BLaER1 (cell line): ENCODE measurements around the gene NEO1.

Experiments
- H3K27ac ChIP-seq: shearing (Covaris generic); formaldehyde crosslinking; 2 replicates; pipeline ENCODE4 v1.8.1; 2022
- H3K27me3 ChIP-seq: shearing (Covaris generic); formaldehyde crosslinking; 2 replicates; pipeline ENCODE4 v1.8.1; 2022
- H3K36me3 ChIP-seq: shearing (Covaris generic); formaldehyde crosslinking; 2 replicates; pipeline ENCODE4 v1.8.1; 2022
- H3K4me1 ChIP-seq: shearing (Covaris generic); formaldehyde crosslinking; 2 replicates; pipeline ENCODE4 v1.8.1; 2022
- H3K4me2 ChIP-seq: shearing (Covaris generic); formaldehyde crosslinking; 2 replicates; pipeline ENCODE4 v1.8.1; 2022
- H3K4me3 ChIP-seq: shearing (Covaris generic); formaldehyde crosslinking; 2 replicates; pipeline ENCODE4 v1.8.1; 2022
- H3K9ac ChIP-seq: shearing (Covaris generic); formaldehyde crosslinking; 2 replicates; pipeline ENCODE4 v1.8.1; 2022
- H3K9me3 ChIP-seq: shearing (Covaris generic); formaldehyde crosslinking; 2 replicates; pipeline ENCODE4 v1.8.1; 2022
- H4K20me1 ChIP-seq: shearing (Covaris generic); formaldehyde crosslinking; 2 replicates; pipeline ENCODE4 v1.8.1; 2022
- Cebpa-rat ChIP-seq: shearing (Covaris generic); IDR thresholded peaks from 2 replicates; pipeline ENCODE4 v1.8.1; 2022

The NEO1 gene

GRCh38 chr15:73074241-73074640 is 22.0 kb downstream of the NEO1 start:
- no peak overlapping the region for H3K4me2 ChIP-seq
- H3K9ac ChIP-seq = no peak overlapping the region
- TF ChIP-seq Cebpa-rat = no peak
- no peaks in the 10 kb centered on the region for H3K36me3 ChIP-seq
- no peak overlapping the region for H3K4me3 ChIP-seq
- H3K27ac ChIP-seq = no peak overlapping the region
- peaks cover 16% of the 10 kb centered on the region for H3K4me1 ChIP-seq
- no peaks in the 10 kb centered on the region for H3K9me3 ChIP-seq
- peaks cover 26% of the 10 kb centered on the region for H4K20me1 ChIP-seq
- H3K27me3 ChIP-seq = no peaks in the 10 kb centered on the region

GRCh38 chr15:73075160-73075859 is 23.0 kb downstream of the NEO1 start:
- Histone ChIP-seq H3K9ac (no peak overlapping the region), H3K9me3 (no peaks in the 10 kb centered on the region), H3K4me1 (peaks cover 26% of the 10 kb centered on the region), H3K27ac (no peak overlapping the region), H4K20me1 (peaks cover 32% of the 10 kb centered on the region), H3K4me2 (no peak overlapping the region), H3K36me3 (no peaks in the 10 kb centered on the region), H3K4me3 (no peak overlapping the region), H3K27me3 (no peaks in the 10 kb centered on the region)
- TF ChIP-seq Cebpa-rat = no peak

GRCh38 chr15:73078291-73078690 is 26.0 kb downstream of the NEO1 start:
- Histone ChIP-seq H3K4me1 (peaks cover 29% of the 10 kb centered on the region), H3K4me3 (no peak overlapping the region), H3K36me3 (no peaks in the 10 kb centered on the region), H3K4me2 (no peak overlapping the region), H4K20me1 (peaks cover 28% of the 10 kb centered on the region), H3K27me3 (no peaks in the 10 kb centered on the region), H3K9me3 (no peaks in the 10 kb centered on the region), H3K27ac (no peak overlapping the region), H3K9ac (no peak overlapping the region)
- TF ChIP-seq Cebpa-rat = no peak

- Histone ChIP-seq H3K4me2 (0 out of 2 replicates have a peak overlapping the region, but pooled peaks have one; percentile 33), H3K4me1 (peaks cover 29% of the 10 kb centered on the region), H3K36me3 (no peaks in the 10 kb centered on the region), H3K27me3 (no peaks in the 10 kb centered on the region), H4K20me1 (peaks cover 23% of the 10 kb centered on the region), H3K4me3 (no peak overlapping the region), H3K9me3 (no peaks in the 10 kb centered on the region), H3K9ac (no peak overlapping the region), H3K27ac (no peak overlapping the region)
- TF ChIP-seq Cebpa-rat = no peak
These were observed 26.5 kb downstream of the NEO1 start for GRCh38 chr15:73078722-73079121.

- Histone ChIP-seq H3K36me3 (no peaks in the 10 kb centered on the region), H3K9ac (no peak overlapping the region), H3K27ac (no peak overlapping the region), H3K4me3 (no peak overlapping the region), H3K27me3 (no peaks in the 10 kb centered on the region), H3K4me1 (peaks cover 29% of the 10 kb centered on the region), H3K9me3 (no peaks in the 10 kb centered on the region), H3K4me2 (peak overlapping the region; percentile 40), H4K20me1 (peaks cover 23% of the 10 kb centered on the region; the same call in 1 of the 2 replicates)
- no peak for TF ChIP-seq Cebpa-rat
These were observed 27.3 kb downstream of the NEO1 start for GRCh38 chr15:73079565-73079964.

GRCh38 chr15:73081321-73081958 is 29.2 kb downstream of the NEO1 start:
- Histone ChIP-seq H3K4me2 (no peak overlapping the region), H3K4me3 (no peak overlapping the region), H3K36me3 (no peaks in the 10 kb centered on the region), H3K27ac (no peak overlapping the region), H3K9ac (no peak overlapping the region), H3K27me3 (no peaks in the 10 kb centered on the region), H3K9me3 (peaks cover 7% of the 10 kb centered on the region; the same call in 1 of the 2 replicates), H3K4me1 (peaks cover 22% of the 10 kb centered on the region), H4K20me1 (peaks cover 16% of the 10 kb centered on the region; the same call in 1 of the 2 replicates)
- TF ChIP-seq Cebpa-rat = no peak

GRCh38 chr15:73082812-73083211 is 30.5 kb downstream of the NEO1 start:
- no peaks in the 10 kb centered on the region for H3K36me3 ChIP-seq
- no peak for TF ChIP-seq Cebpa-rat
- no peak overlapping the region for H3K9ac ChIP-seq
- peaks cover 16% of the 10 kb centered on the region; the same call in 1 of the 2 replicates for H4K20me1 ChIP-seq
- H3K4me1 ChIP-seq = peaks cover 22% of the 10 kb centered on the region
- peaks cover 7% of the 10 kb centered on the region; the same call in 1 of the 2 replicates for H3K9me3 ChIP-seq
- H3K27me3 ChIP-seq = no peaks in the 10 kb centered on the region
- no peak overlapping the region for H3K4me3 ChIP-seq
- H3K27ac ChIP-seq = no peak overlapping the region
- no peak overlapping the region for H3K4me2 ChIP-seq

- Histone ChIP-seq H3K4me1 (peaks cover 4% of the 10 kb centered on the region; the same call in 1 of the 2 replicates), H3K4me2 (no peak overlapping the region), H3K9ac (no peak overlapping the region), H3K27me3 (no peaks in the 10 kb centered on the region), H3K27ac (no peak overlapping the region), H3K9me3 (peaks cover 7% of the 10 kb centered on the region; the same call in 1 of the 2 replicates), H4K20me1 (no peaks in the 10 kb centered on the region), H3K36me3 (no peaks in the 10 kb centered on the region), H3K4me3 (no peak overlapping the region)
- TF ChIP-seq Cebpa-rat = no peak
These were observed 34.8 kb downstream of the NEO1 start for GRCh38 chr15:73087098-73087497.

- Histone ChIP-seq H3K36me3 (no peaks in the 10 kb centered on the region), H3K4me2 (no peak overlapping the region), H3K4me3 (no peak overlapping the region), H3K9ac (no peak overlapping the region), H3K27ac (no peak overlapping the region), H3K27me3 (no peaks in the 10 kb centered on the region), H3K9me3 (no peaks in the 10 kb centered on the region), H4K20me1 (no peaks in the 10 kb centered on the region), H3K4me1 (no peaks in the 10 kb centered on the region)
- no peak for TF ChIP-seq Cebpa-rat
These were observed 52.8 kb downstream of the NEO1 start for GRCh38 chr15:73105064-73105463.

- Histone ChIP-seq H3K4me1 (peaks cover 6% of the 10 kb centered on the region), H3K4me2 (no peak overlapping the region), H3K36me3 (no peaks in the 10 kb centered on the region), H3K27me3 (no peaks in the 10 kb centered on the region), H3K4me3 (no peak overlapping the region), H3K9ac (no peak overlapping the region), H3K27ac (no peak overlapping the region), H3K9me3 (no peaks in the 10 kb centered on the region), H4K20me1 (0 out of 2 replicates have a peak, but pooled peaks cover 5% of the 10 kb centered on the region)
- no peak for TF ChIP-seq Cebpa-rat
These were observed 56.4 kb downstream of the NEO1 start for GRCh38 chr15:73108676-73109075.
